NCI-H2227 (cell line): ENCODE data around the gene CEP250.

Experiments used
- DNase-seq: peaks from one replicate; lab custom pipeline; 2025; ENCODE audit not compliant: unreplicated experiment; lab: John Stamatoyannopoulos, UW

Gene CEP250

DNA sequence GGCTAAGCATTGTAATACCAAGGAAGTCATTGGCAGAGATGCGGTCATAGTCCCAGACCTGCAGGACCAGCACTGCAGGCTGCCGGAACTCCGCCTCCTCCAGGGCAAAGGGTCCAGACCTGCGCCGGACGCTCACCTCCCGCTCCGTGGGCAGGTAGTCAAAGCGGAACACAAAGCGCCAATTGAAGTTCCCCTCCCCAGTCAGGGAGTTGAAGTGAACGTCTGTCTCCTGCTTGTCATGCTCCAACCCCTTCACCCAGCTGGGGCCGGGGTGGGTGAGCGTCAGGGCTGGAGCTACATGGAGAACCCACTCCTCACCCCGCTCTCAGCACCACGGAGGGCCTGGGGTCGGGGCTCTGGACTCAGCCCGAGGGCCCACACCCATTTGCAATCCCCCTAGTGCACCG lies 104.7 kb downstream of the CEP250 start:
- no peak for DNase-seq

DNA sequence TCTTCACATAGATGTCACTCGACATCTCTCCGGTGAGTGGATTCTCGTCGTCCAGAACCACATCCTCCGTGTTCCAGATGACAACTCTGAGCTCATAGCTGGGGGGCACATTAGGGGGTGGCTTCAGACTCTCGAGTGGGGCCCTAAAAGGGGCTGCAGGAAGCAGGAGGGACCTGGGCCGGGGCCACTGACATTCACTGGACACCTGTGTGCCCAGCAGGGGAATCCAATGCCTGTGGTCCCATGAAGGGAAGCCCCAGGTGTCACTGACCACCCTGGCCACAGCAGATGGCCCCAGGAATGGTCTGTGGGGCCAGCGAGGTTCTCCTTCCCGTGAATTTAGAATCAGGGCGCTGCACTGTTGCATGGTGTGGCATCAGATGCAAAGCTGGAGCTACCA lies 105.1 kb downstream of the CEP250 start:
- DNase-seq: no peak

DNA sequence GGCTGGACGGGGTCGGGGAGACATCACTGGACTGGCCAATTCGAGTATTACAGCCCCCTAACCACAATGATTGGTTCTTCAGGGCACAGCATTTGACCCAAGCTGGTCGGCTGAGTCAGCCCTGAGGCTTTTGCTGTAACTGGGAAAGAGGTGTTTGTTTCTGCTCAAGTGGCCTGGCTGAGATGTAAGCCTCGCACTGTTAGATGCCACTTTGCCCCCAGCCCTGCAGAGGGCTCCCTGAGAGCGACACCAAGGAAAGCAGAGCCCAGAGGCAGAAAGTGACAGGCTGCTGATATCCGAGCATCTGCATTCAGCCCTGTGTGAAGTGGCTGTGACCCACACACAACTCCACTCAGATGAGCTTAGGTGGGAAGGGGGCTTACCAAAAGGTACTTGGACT lies 105.9 kb downstream of the CEP250 start:
- peak; percentile 38 for DNase-seq

- no peak for DNase-seq
Measured at GRCh38 chr20:35561671-35562070, 106.3 kb downstream of the CEP250 start.

DNA sequence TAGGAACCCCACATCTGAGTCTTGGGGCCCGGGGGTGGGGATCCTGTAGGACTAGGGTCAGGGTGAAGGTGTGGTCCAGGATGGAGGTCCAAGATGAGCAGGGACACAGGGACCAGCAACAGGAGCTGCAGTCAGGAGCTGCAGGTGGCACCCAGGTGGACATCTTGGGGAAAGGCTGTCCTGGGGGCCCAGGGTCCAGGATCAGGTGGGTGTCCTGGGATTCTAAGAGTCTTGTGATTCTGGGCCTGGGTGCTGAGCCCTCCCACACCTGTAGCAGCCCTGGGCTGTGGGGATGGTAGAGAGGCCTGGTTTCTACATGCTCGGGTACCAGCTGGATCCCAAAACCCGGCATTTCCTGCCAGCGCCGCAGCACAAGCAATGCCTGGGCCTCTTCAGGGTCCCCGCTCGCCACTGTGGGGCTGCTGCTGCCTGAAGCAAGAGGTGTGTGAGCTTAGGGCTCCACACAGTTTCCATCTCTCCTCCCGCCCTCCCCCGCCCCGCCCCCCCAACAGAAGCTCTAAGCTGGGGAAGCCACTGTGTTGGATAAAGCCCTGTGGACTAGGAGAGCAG lies 107.2 kb downstream of the CEP250 start:
- DNase-seq: no peak

DNA sequence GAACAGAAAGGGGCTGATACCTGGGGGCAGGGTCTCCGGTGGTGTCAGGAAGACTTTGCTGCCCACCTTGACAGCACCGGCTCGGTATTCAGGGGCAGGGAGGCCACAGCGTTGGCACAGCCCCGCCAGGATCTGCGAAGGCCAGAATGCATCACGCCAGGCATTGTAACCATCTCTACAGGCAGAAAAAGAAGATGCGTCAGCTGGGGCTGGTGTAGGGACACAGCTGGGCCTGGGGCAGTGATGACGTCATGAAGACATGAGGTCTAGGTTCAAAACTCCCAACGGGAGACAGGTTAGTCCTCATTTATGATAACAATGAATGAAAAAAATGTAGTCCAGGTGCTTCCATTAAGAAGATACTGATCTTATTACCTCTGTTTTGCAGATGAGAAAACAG lies 108.4 kb downstream of the CEP250 start:
- no peak for DNase-seq

- no peak for DNase-seq
Measured at GRCh38 chr20:35564905-35565304, 109.5 kb downstream of the CEP250 start.

GRCh38 chr20:35568645-35569044 lies 113.2 kb downstream of the CEP250 start:
- no peak for DNase-seq
